ENCODE results near the gene PTRH2. TPM values are rescaled to one million over a fixed set of nuclear protein-coding genes. Genes with fewer than 3 reads are reported as not detected.

The PTRH2 gene
- total RNA-seq, 1 experiment from 2014 or later = 59.6 TPM

- H3K4me3 ChIP-seq (replicated peaks in 1 of 2; ENCODE audit: low read depth in 1 of 2, low read length in 2 of 2) = no peak overlapping the region
- peaks cover 5% of the 10 kb centered on the region; the same call in 1 of the 2 replicates for H4K20me1 ChIP-seq (ENCODE audit: insufficient read depth)
- peaks cover 2 to 7% of the 10 kb centered on the region in 2 experiments; a peak in 1 of 4 replicates for H3K36me3 ChIP-seq (ENCODE audit: control insufficient read depth in 1 of 2, insufficient read depth in 2 of 2, low read length in 2 of 2)
- peaks cover 8 to 13% of the 10 kb centered on the region in 2 experiments for H3K4me1 ChIP-seq (ENCODE audit: control insufficient read depth in 1 of 2, insufficient read depth in 2 of 2, low read length in 2 of 2)
- no TSS peak for BruUV-seq (replicated peaks)
- no peak overlapping the region for H3K27ac ChIP-seq (ENCODE audit: low read depth, low read length)
- no peak overlapping the region for H3K9ac ChIP-seq (ENCODE audit: low read length)
- POLR2A ChIA-PET = no interaction called here
- DNase-seq (ENCODE audit: low read depth, low spot score) (no peak), ATAC-seq (no peak)
- TF ChIP-seq SRF (IDR thresholded peaks at IDR 0.05; ENCODE audit: low read depth) (no peak), ATF3 (IDR thresholded peaks at IDR 0.05) (no peak), JUND (IDR thresholded peaks at IDR 0.05) (no peak), SIN3A (IDR thresholded peaks at IDR 0.05; ENCODE audit: low read depth) (no peak), ZFX (IDR thresholded peaks at IDR 0.05) (no peak), EZH2phosphoT487 (IDR thresholded peaks at IDR 0.05; ENCODE audit: borderline replicate concordance) (no peak), REST (IDR thresholded peaks at IDR 0.05; ENCODE audit: low read depth) (no peak), CEBPB (IDR thresholded peaks at IDR 0.05; ENCODE audit: low read depth) (no peak), CTCF (IDR thresholded peaks at IDR 0.05 in 2 of 3, conservative IDR thresholded peaks at IDR 0.05 in 1 of 3; ENCODE audit: borderline replicate concordance in 1 of 3, insufficient read depth in 1 of 3, low read depth in 2 of 3, low read length in 2 of 3) (no peak), ZNF274 (IDR thresholded peaks at IDR 0.05; ENCODE audit: low read depth, low read length) (no peak), POLR2A (IDR thresholded peaks at IDR 0.05; ENCODE audit: borderline replicate concordance, extremely low read depth, insufficient read depth, insufficient read length) (no peak), ZBTB33 (IDR thresholded peaks at IDR 0.05; ENCODE audit: extremely low read depth, insufficient replicate concordance, low read length) (no peak), EZH2 (IDR thresholded peaks at IDR 0.05) (no peak), MAX (IDR thresholded peaks at IDR 0.05) (no peak), POLR2AphosphoS5 (IDR thresholded peaks at IDR 0.05; ENCODE audit: low read depth, low read length) (no peak), YY1 (IDR thresholded peaks at IDR 0.05; ENCODE audit: extremely low read depth, insufficient replicate concordance, low read depth, low read length) (no peak), SP1 (IDR thresholded peaks at IDR 0.05; ENCODE audit: low read depth) (no peak)
- no peaks in the 10 kb centered on the region for H3K9me2 ChIP-seq (ENCODE audit: insufficient read depth)
- H3K9me3 ChIP-seq (ENCODE audit: control insufficient read depth in 1 of 2, insufficient read depth in 1 of 2, low read depth in 1 of 2, low read length in 2 of 2) = no peaks in the 10 kb centered on the region
- intact Hi-C loops (cut with micrococcal nuclease) = no loop called here
- H3K79me2 ChIP-seq (ENCODE audit: insufficient read depth, low read length) = peaks cover 79% of the 10 kb centered on the region
- H2AFZ ChIP-seq (ENCODE audit: low read depth, low read length, poor library complexity, severe bottlenecking) = no peak overlapping the region
- H3K27me3 ChIP-seq (ENCODE audit: insufficient read depth, low read length) = no peaks in the 10 kb centered on the region
- CTCF ChIA-PET = interaction anchor here (0.7 kb wide), 1 partner anchor 146 kb away, joined by 3 read pairs; no protein-coding TSS in a partner anchor
- RAD21 ChIA-PET (ENCODE audit: low non-redundant PET in 1 of 2, low total read pairs in 2 of 2, uncharacterized antibody in 2 of 2, unreplicated experiment in 2 of 2) = no interaction called here
- H3K4me2 ChIP-seq (ENCODE audit: low read length) = no peak overlapping the region
Observed at GRCh38 chr17:59730268-59730834, 23.1 kb upstream of the PTRH2 start.
